NCI-H1436 (cell line): ENCODE data around the gene VPS13A.

ENCODE experiments used
- DNase-seq: peaks from one replicate; lab custom pipeline; 2025; lab: John Stamatoyannopoulos, UW

Gene VPS13A

GRCh38 chr9:77177143-77177893 lies at the start of gene VPS13A:
Gene VPS13A, plus strand, starts transcription at chr9:77177534. Its CDS starts 171 bp downstream, at chr9:77177705.
- peak; percentile 97 for DNase-seq

- no peak for DNase-seq
Measured at GRCh38 chr9:77128125-77128789, 49.1 kb upstream of the VPS13A start.

GRCh38 chr9:77131399-77131798 lies 45.9 kb upstream of the VPS13A start:
- no peak for DNase-seq

GRCh38 chr9:77133011-77133410 lies 44.3 kb upstream of the VPS13A start:
- DNase-seq = no peak

- DNase-seq = no peak
Measured at GRCh38 chr9:77142366-77142765, 35.0 kb upstream of the VPS13A start.

- no peak for DNase-seq
Measured at GRCh38 chr9:77149879-77150278, 27.5 kb upstream of the VPS13A start.

GRCh38 chr9:77152289-77152688 lies 25.0 kb upstream of the VPS13A start:
- DNase-seq = no peak

GRCh38 chr9:77156646-77157371 lies 20.5 kb upstream of the VPS13A start:
- DNase-seq = no peak

- DNase-seq = no peak
Measured at GRCh38 chr9:77158772-77159513, 18.4 kb upstream of the VPS13A start.

- DNase-seq = no peak
Measured at GRCh38 chr9:77161191-77161590, 16.1 kb upstream of the VPS13A start.

GRCh38 chr9:77161966-77162365 lies 15.4 kb upstream of the VPS13A start:
- DNase-seq = no peak

- DNase-seq = no peak
Measured at GRCh38 chr9:77162366-77162765, 15.0 kb upstream of the VPS13A start.

- no peak for DNase-seq
Measured at GRCh38 chr9:77163884-77164283, 13.4 kb upstream of the VPS13A start.

- peak; percentile 3 for DNase-seq
Measured at GRCh38 chr9:77166193-77166592, 11.1 kb upstream of the VPS13A start.

GRCh38 chr9:77170991-77171699 lies 6.2 kb upstream of the VPS13A start:
- no peak for DNase-seq

- no peak for DNase-seq
Measured at GRCh38 chr9:77175151-77175550, 2.2 kb upstream of the VPS13A start.

- DNase-seq = no peak
Measured at GRCh38 chr9:77176106-77176505, 1.2 kb upstream of the VPS13A start.

- no peak for DNase-seq
Measured at GRCh38 chr9:77176686-77177142, 620 bp upstream of the VPS13A start.

GRCh38 chr9:77177894-77178794 lies 810 bp downstream of the VPS13A start:
- no peak for DNase-seq

- DNase-seq = no peak
Measured at GRCh38 chr9:77180056-77180455, 2.7 kb downstream of the VPS13A start.
